ENCODE data around the gene ATOH8. TPM values are rescaled to one million over a fixed set of nuclear protein-coding genes. Genes with fewer than 3 reads are reported as not detected.
A peak's percentile ranks its signal among the peaks of the same experiment; 100 is the strongest.

The ATOH8 gene
- polyA plus RNA-seq, 1 of the 3 experiments (the other 2 are of a cell fraction), result 5.6 TPM

- no peak for TF ChIP-seq MEF2A (IDR thresholded peaks at IDR 0.05; ENCODE audit: borderline replicate concordance, low read depth)
- TF ChIP-seq JUND (IDR thresholded peaks at IDR 0.05), result no peak
- TF ChIP-seq TCF12 (IDR thresholded peaks at IDR 0.05), result no peak
- no peak for TF ChIP-seq POLR2AphosphoS5 (IDR thresholded peaks at IDR 0.05; ENCODE audit: low read depth, low read length)
- no peak for TF ChIP-seq GATA2 (CRISPR knock-in tag; IDR thresholded peaks at IDR 0.05)
- TF ChIP-seq EP300 (IDR thresholded peaks at IDR 0.05; ENCODE audit: borderline replicate concordance in 1 of 2, low read depth in 1 of 2, low read length in 1 of 2), result no peak
- TF ChIP-seq YY1 (IDR thresholded peaks at IDR 0.05; ENCODE audit: low read depth), result no peak
- TF ChIP-seq TAF1 (IDR thresholded peaks at IDR 0.05; ENCODE audit: borderline replicate concordance, low read depth, low read length), result no peak
Measured at GRCh38 chr2:85759257-85759613, 5.4 kb downstream of the ATOH8 start (continued).

GRCh38 chr2:85760371-85760770, 6.6 kb downstream of the ATOH8 start:
- H3K9me2 ChIP-seq, result no peaks in the 10 kb centered on the region
- no peak overlapping the region for H3K4me3 ChIP-seq (ENCODE audit: low read depth in 2 of 2, low read length in 1 of 2)
- H3F3A ChIP-seq (replicated peaks; ENCODE audit: insufficient read depth), result peaks cover 6% of the 10 kb centered on the region
- WGBS (ENCODE audit: low lambda C conversion rate), result 72% methylated on average over 5 of the region's 6 CpGs
- H3K27ac ChIP-seq (ENCODE audit: low read depth in 2 of 2, low read length in 1 of 2), result no peak overlapping the region
- no peak overlapping the region for H3K4me2 ChIP-seq
- H3K36me3 ChIP-seq (replicated peaks in 1 of 2; ENCODE audit: control insufficient read depth in 1 of 2, insufficient read depth in 2 of 2, low read length in 1 of 2), result peaks cover 0 to 4% of the 10 kb centered on the region in 2 experiments
- H2AFZ ChIP-seq (ENCODE audit: low read depth), result no peak overlapping the region
- TF ChIP-seq, protein P1, sequence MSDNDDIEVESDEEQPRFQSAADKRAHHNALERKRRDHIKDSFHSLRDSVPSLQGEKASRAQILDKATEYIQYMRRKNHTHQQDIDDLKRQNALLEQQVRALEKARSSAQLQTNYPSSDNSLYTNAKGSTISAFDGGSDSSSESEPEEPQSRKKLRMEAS (IDR thresholded peaks at IDR 0.05; ENCODE audit: low read depth), result 0 out of 2 replicates have a peak, but pooled peaks have one; percentile 28
- no peak for TF ChIP-seq REST (IDR thresholded peaks at IDR 0.05; ENCODE audit: low read depth, low read length)
- H3K4me1 ChIP-seq (ENCODE audit: control insufficient read depth in 1 of 2, insufficient read depth in 2 of 2, low read depth in 1 of 2, low read length in 1 of 2), result peaks cover 3 to 29% of the 10 kb centered on the region in 2 experiments; a peak in 1 of 4 replicates
- peaks cover 100% of the 10 kb centered on the region for H3K79me2 ChIP-seq (ENCODE audit: insufficient read depth)
- no peaks in the 10 kb centered on the region for H3K27me3 ChIP-seq (ENCODE audit: insufficient read depth)
- H4K20me1 ChIP-seq (ENCODE audit: insufficient read depth), result peaks cover 87% of the 10 kb centered on the region
- ChIA-PET POLR2A (interaction anchor here (1.4 to 2.6 kb wide), 3 partner anchors 9 to 18 kb away, joined by 4 to 7 read pairs (median 6); no protein-coding TSS in a partner anchor), CTCF (interaction anchor here (4.5 to 34.7 kb wide), 5 partner anchors 10 to 48 kb away, joined by 30 to 626 read pairs (median 80); no protein-coding TSS in a partner anchor)
- no peaks in the 10 kb centered on the region for H3K9me3 ChIP-seq
- DNase-seq, result no peak
- H3K9ac ChIP-seq, result no peak overlapping the region

DNA sequence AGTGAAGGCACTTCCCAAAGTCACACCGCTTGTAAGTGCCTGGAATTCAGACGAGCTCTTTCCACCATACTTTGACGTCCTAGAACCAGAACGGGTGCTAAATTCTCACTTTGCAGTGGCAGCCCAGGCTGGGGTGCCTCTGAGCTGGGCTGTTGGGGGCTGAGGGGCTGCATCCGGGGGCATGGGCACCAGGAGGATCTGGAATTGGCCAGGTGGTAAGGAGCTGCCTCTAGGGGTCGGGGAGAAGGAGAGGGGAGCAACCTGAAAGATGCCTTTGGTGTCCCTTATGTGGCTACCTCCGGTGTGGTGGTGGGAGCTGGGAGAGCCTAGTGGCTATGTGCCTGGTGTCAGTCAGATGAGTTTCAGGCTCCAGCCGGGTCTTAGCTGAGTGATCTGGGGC, 7.1 kb downstream of the ATOH8 start:
- ChIA-PET POLR2A (interaction anchor here (1.4 to 2.6 kb wide), 3 partner anchors 8 to 18 kb away, joined by 4 to 7 read pairs (median 6); no protein-coding TSS in a partner anchor), CTCF (interaction anchor here (1.2 to 34.7 kb wide), 6 partner anchors 10 to 124 kb away, joined by 3 to 626 read pairs (median 31); no protein-coding TSS in a partner anchor)
- Histone ChIP-seq H2AFZ (ENCODE audit: low read depth) (no peak overlapping the region), H3K9me2 (no peaks in the 10 kb centered on the region), H4K20me1 (ENCODE audit: insufficient read depth) (peaks cover 84% of the 10 kb centered on the region), H3F3A (replicated peaks; ENCODE audit: insufficient read depth) (peaks cover 10% of the 10 kb centered on the region), H3K27ac (ENCODE audit: low read depth in 2 of 2, low read length in 1 of 2) (no peak overlapping the region), H3K36me3 (replicated peaks in 1 of 2; ENCODE audit: control insufficient read depth in 1 of 2, insufficient read depth in 2 of 2, low read length in 1 of 2) (peaks cover 0 to 8% of the 10 kb centered on the region in 2 experiments), H3K79me2 (ENCODE audit: insufficient read depth) (peaks cover 100% of the 10 kb centered on the region), H3K9ac (no peak overlapping the region), H3K27me3 (ENCODE audit: insufficient read depth) (no peaks in the 10 kb centered on the region), H3K4me2 (no peak overlapping the region), H3K4me3 (ENCODE audit: low read depth in 2 of 2, low read length in 1 of 2) (no peak overlapping the region), H3K9me3 (no peaks in the 10 kb centered on the region), H3K4me1 (ENCODE audit: control insufficient read depth in 1 of 2, insufficient read depth in 2 of 2, low read depth in 1 of 2, low read length in 1 of 2) (peaks cover 0 to 28% of the 10 kb centered on the region in 2 experiments; a peak in 2 of 4 replicates)
- WGBS (ENCODE audit: low lambda C conversion rate), result 96% methylated on average over 6 of the region's 8 CpGs
- DNase-seq, result no peak
- TF ChIP-seq JUND (IDR thresholded peaks at IDR 0.05) (no peak), EP300 (IDR thresholded peaks at IDR 0.05; ENCODE audit: borderline replicate concordance in 1 of 2, low read depth in 1 of 2, low read length in 1 of 2) (no peak), RFX5 (IDR thresholded peaks at IDR 0.05; ENCODE audit: low read length) (no peak), RXRA (IDR thresholded peaks at IDR 0.05; ENCODE audit: borderline replicate concordance, low read depth) (no peak), FOSL2 (IDR thresholded peaks at IDR 0.05; ENCODE audit: borderline replicate concordance, low read depth) (no peak), NFIC (IDR thresholded peaks at IDR 0.05; ENCODE audit: borderline replicate concordance) (no peak), REST (IDR thresholded peaks at IDR 0.05; ENCODE audit: low read depth, low read length) (no peak), RCOR1 (IDR thresholded peaks at IDR 0.05; ENCODE audit: low read length) (no peak), MXI1 (IDR thresholded peaks at IDR 0.05; ENCODE audit: low read depth, low read length) (no peak), NRF1 (IDR thresholded peaks at IDR 0.05; ENCODE audit: low read depth, low read length) (no peak)
- TF ChIP-seq, protein P2, sequence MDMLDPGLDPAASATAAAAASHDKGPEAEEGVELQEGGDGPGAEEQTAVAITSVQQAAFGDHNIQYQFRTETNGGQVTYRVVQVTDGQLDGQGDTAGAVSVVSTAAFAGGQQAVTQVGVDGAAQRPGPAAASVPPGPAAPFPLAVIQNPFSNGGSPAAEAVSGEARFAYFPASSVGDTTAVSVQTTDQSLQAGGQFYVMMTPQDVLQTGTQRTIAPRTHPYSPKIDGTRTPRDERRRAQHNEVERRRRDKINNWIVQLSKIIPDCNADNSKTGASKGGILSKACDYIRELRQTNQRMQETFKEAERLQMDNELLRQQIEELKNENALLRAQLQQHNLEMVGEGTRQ (IDR thresholded peaks at IDR 0.05; ENCODE audit: borderline replicate concordance, low read depth, low read length), result no peak

All from SK-N-SH (cell line).